ENCODE measurements around the gene MAP3K2.

MAP3K2 gene

GRCh38 chr2:127429291-127429690 is 41.5 kb upstream of the MAP3K2 start:
- in situ Hi-C loops (cut with HindIII; ENCODE audit: low pct_ligation_motif_present, low sequenced_read_pairs): no loop called here
- H3K36me3 ChIP-seq (replicated peaks): no peaks in the 10 kb centered on the region
- TF ChIP-seq CTCF (IDR thresholded peaks at IDR 0.05; ENCODE audit: low read depth, low read length, missing control alignments): no peak
- no peak for DNase-seq
- no peaks in the 10 kb centered on the region for H3K27me3 ChIP-seq (replicated peaks)
- H3K27ac ChIP-seq: no peak overlapping the region
- no peak overlapping the region for H3K4me3 ChIP-seq (ENCODE audit: low read depth, low read length)

- H3K36me3 ChIP-seq (replicated peaks): no peaks in the 10 kb centered on the region
- H3K4me3 ChIP-seq (ENCODE audit: low read depth, low read length): no peak overlapping the region
- no peaks in the 10 kb centered on the region for H3K27me3 ChIP-seq (replicated peaks)
- TF ChIP-seq CTCF (IDR thresholded peaks at IDR 0.05; ENCODE audit: low read depth, low read length, missing control alignments): no peak
- DNase-seq: no peak
- no peak overlapping the region for H3K27ac ChIP-seq
- in situ Hi-C loops (cut with HindIII; ENCODE audit: low pct_ligation_motif_present, low sequenced_read_pairs): no loop called here
Measured at GRCh38 chr2:127428815-127429109, 41.0 kb upstream of the MAP3K2 start.

- TF ChIP-seq CTCF (IDR thresholded peaks at IDR 0.05; ENCODE audit: low read depth, low read length, missing control alignments): no peak
- no peak for DNase-seq
- H3K4me3 ChIP-seq (ENCODE audit: low read depth, low read length): no peak overlapping the region
- in situ Hi-C loops (cut with HindIII; ENCODE audit: low pct_ligation_motif_present, low sequenced_read_pairs): no loop called here
- H3K27me3 ChIP-seq (replicated peaks): peaks cover 4% of the 10 kb centered on the region
- no peaks in the 10 kb centered on the region for H3K36me3 ChIP-seq (replicated peaks)
- no peak overlapping the region for H3K27ac ChIP-seq
Measured at GRCh38 chr2:127428057-127428814, 40.5 kb upstream of the MAP3K2 start.

- H3K27me3 ChIP-seq (replicated peaks): peaks cover 11% of the 10 kb centered on the region
- in situ Hi-C loops (cut with HindIII; ENCODE audit: low pct_ligation_motif_present, low sequenced_read_pairs): no loop called here
- TF ChIP-seq CTCF (IDR thresholded peaks at IDR 0.05; ENCODE audit: low read depth, low read length, missing control alignments): no peak
- no peaks in the 10 kb centered on the region for H3K36me3 ChIP-seq (replicated peaks)
- DNase-seq: no peak
- H3K27ac ChIP-seq: no peak overlapping the region
- H3K4me3 ChIP-seq (ENCODE audit: low read depth, low read length): no peak overlapping the region
Measured at GRCh38 chr2:127427376-127428056, 39.7 kb upstream of the MAP3K2 start.

- H3K36me3 ChIP-seq (replicated peaks): no peaks in the 10 kb centered on the region
- DNase-seq: no peak
- in situ Hi-C loops (cut with HindIII; ENCODE audit: low pct_ligation_motif_present, low sequenced_read_pairs): no loop called here
- H3K27ac ChIP-seq: no peak overlapping the region
- no peak overlapping the region for H3K4me3 ChIP-seq (ENCODE audit: low read depth, low read length)
- peaks cover 15% of the 10 kb centered on the region for H3K27me3 ChIP-seq (replicated peaks)
- TF ChIP-seq CTCF (IDR thresholded peaks at IDR 0.05; ENCODE audit: low read depth, low read length, missing control alignments): no peak
Measured at GRCh38 chr2:127426501-127427354, 39.0 kb upstream of the MAP3K2 start.

All from brain microvascular endothelial cell (primary cell).